NCI-H82 (cell line): ENCODE measurements around the gene PHF20.
"Not testable (repeated sequence)": the region's sequence is repeated elsewhere in the genome, so short reads cannot be mapped to it uniquely, and the experiment has no call there.

ENCODE experiments used
- DNase-seq: peaks from one replicate; lab custom pipeline; 2025; lab: John Stamatoyannopoulos, UW

The PHF20 gene

DNA sequence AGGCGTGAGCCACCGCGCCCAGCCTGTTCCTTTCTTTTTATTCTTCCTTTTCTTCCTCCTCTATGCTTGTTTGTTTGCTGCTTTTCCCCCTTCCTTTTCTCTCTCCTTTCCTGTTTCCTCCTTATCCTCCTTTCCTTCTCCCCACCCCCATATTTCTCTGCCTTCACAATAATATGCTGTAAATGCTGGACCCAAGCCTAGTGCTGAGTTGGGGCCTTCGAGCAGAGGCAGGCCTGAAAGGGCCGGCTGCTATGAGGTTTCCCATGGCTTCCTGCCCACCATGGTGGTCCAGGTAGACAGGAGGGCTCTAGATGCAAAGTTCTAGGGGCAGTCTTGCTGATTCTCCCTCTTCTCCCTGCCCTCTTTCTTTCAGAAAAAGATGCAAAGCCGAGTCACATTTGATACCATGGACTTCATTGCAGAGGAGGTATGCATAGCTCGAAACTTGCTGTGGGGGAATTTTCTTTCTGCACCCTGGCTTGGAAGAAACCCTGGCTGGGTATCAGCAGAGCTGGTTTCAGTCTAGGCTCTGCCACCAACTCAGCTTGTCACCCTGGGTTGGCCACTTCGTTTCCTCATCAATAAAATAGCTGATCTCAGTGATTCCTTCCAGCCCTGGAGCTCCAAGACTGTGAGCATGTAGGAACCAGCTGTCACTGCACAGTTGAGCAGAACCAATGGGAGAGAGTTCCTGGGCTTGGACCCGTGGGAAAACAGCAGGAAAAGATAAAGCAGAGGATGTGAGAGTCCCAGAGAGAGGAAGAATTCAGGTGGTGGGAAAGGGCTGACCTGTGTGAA, 204.0 kb downstream of the PHF20 start:
- DNase-seq = no peak

DNA sequence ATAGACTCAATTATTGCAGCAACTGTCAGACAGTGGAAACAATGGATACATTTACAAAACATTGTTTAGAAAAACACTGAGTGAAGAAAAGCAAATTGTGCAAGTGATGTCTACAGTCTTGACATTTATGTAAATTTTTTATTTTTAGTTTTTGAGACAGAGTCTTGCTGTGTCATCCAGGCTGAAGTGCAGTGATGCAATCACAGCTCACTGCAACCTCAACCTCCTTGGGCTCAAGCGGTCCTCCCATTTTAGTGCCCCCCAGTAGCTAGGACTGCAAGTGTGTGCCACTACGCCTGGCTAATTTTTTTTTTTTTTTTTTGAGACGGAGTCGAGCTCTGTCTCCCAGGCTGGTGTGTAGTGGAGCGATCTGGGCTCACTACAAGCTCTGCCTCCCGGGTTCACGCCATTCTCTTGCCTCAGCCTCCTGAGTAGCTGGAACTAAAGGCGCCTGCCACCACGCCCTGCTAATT, 206.3 kb downstream of the PHF20 start:
- no peak for DNase-seq

DNA sequence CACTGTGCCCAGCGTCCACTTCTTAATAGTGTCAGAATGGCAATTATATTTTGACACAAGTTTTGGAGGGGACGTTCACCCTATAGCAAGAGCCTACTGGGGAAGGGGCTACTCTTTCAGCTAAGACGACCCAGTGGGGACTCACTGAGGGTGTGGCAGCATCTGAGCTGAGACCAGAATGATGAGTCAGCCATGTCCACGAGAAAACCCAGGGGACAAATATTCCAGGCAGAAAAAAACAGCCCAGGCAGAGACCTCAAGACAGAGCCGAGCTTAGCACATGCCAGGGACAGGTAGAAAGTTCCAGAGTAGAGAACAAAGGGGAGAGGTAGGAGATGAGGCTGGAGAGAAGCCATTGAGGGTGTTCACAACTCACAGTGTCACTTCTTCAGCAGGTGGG, 207.7 kb downstream of the PHF20 start:
- DNase-seq = no peak

DNA sequence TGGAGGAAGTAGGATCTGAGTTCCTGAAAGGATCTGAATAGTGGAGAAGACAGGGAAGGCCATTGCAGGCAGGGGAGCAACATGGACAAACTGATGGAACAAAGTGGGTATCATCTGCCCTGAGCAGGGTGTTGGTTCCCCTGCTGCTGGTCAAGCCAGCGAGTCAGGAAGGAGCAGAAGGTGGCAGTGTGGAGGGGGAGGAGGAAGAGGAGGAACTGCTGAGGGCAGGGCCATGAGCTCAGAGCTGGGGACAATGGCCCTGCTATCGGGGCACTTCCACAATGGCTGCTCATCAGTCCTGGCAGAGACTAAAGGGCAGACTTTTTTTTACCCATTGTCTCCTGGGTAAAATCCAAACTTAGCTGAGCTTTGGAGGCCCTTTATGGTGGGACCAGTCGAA, 210.2 kb downstream of the PHF20 start:
- no peak for DNase-seq

DNA sequence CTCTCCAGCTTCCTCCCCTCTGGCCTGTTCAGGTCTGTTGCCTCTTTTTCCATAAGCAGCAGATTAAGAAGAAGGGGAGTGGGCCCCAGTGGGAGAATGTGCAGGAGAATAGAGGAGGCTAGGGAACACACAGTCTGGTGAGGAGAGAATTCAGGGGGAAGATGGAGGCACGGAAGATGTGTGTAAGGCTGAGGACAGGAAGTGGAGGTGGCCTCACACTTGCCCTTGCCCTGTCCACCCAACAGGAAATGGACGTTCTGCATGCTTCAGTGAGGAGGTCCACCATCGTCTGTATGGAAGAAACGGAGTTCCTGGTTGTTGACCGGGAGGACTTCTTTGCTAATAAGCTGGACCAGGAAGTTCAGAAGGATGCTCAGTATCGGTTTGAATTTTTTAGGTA, 212.6 kb downstream of the PHF20 start:
- DNase-seq = no peak

DNA sequence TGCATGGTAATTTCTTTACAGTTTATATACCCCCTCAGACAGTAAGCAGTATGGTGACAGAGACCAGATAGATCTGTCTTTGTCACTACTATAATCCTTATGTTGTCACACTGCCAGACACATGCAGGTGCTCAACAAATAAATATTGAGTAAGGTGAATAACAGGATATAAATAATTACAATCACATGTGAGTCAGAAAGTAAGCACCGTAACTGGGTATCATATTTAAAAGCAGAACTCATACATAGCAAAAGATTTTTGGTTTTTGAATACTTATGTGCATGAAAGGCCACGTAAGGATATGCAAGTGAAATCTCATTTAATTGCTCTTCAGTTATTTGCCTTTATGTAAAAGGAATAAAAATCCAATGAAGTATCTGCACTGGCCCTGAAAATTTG, 214.0 kb downstream of the PHF20 start:
- peak; percentile 39 for DNase-seq

DNA sequence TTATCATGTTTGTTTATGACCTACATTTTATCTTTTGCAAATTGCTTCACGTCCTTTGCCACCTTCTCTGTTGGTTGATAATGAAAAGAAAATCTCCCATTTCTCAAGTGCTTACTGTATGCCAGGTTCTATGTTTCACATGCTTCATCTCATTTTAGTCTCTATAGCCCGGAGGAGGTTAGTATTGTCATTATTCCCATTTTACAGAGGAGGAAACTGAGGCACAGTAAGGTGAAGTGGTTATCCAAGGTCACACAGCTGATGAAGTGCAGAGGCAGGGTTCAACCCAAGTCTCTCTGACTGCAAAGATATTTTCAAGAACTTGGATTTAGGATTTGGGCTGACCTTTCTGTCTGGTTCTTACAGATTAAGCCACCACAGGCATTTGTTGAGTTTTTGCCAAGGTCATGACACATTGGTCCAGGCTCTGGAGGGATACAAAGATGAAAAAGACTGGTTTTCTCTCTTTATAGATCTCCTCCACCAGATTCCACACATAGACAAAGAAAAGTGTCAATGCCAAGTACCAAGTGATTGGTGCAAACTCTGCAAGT, 217.2 kb downstream of the PHF20 start:
- DNase-seq = no peak

DNA sequence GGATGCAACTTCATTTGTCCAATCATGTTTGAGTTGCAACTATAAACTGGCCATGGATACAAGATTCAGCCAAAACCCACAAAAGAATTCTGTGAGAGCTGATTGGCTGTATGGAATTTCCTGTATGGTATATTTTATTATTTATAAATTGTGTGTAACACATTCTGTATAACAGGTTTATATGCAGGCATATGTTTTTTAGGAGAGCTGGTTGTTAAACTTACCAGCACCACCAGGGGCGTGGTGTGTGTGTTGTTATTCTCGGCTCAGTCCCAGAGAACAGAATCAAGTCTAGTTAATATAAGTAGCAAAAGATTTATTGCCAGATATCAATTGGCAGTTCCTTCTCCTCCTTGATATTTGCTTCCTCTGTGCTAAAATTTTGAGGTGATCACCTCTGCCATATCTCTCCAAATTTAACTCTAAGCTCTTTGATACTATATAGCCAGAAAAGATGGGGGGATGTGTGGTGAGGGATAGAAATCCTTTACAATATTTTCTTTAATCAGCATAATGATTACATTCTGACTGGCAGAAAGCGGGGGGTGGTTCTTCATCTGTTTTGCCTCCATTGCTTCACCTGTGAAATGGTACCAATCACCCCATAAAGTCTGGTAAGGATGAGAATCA, 219.4 kb downstream of the PHF20 start:
- peak; percentile 70 for DNase-seq

DNA sequence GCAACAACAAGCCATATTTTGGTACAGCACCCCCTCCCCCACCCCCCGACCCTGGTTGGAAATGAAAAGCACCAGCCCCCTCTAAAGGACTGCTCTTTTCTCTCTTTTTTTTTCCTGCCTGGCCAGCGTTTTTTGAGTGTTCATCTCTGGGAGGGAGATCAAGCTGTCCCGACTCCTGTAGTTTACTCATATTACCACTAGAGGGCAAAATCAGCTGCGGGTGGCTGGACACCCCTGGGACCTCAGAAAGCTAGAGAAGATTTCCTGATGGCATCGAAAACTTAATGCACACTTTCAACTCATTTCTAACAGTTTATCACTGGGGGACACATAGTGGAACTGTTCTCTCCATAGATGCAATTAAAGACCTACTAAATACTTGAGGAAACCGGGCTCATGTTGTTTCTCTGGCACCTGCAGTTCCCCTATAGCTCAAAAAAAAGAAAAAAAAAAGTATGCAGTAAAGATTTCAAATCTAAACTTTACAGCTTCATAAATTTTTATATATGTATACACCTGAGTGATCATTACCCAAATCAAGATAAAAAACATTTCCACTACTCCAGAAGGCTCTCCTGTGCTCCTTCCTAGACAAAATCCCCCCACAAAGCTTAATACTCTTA, 221.0 kb downstream of the PHF20 start:
- peak; percentile 88 for DNase-seq

DNA sequence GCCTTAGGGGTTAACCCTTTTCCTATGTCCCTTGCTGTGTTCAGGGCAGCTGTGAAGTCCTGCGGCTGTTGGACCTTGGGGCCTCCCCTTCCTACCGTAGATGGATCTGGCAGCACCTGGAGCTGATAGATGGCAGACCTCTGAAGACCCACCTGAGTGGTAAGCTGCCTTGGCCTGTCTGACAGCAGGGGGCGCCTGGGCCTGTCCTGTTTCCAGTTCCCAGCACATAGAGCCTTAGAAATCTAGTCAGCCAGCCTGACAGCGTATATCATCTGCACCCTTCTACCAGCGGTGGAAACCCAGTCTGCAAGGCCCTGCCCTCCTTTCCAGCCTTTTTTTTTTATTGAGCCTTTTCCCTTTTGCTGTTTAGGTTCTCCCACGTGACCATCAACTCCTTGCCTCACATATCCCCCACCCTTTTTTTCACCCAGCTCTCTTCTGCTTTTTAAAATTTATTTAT, 223.2 kb downstream of the PHF20 start:
- peak; percentile 95 for DNase-seq

DNA sequence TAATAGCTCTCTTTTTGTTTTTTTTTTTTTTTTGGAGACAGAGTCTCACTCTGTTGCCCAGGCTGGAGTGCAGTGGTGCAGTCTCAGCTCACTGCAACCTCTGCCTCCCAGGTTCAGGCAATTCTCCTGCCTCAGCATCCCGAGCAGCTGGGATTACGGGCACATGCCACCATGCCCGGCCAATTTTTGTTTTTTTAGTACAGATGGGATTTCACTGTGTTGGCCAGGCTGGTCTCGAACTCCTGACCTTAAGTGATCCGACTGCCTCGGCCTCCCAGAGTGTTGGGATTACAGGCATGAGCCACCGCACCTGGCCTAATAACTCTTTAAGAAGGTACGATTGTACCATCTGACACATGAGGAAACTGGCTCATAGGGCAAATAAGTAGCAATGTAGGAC, 224.7 kb downstream of the PHF20 start:
- not testable (repeated sequence) for DNase-seq
